TTC549 (cell line): ENCODE measurements around the gene PARP4.
"Not testable (repeated sequence)": the region's sequence is repeated elsewhere in the genome, so short reads cannot be mapped to it uniquely, and the experiment has no call there.

Experiments
- FAIRE-seq: peaks from 2 replicates; lab custom pipeline; 2012; peaks lifted over from hg19 to GRCh38; lab: Jason Lieb, UNC

Gene PARP4

GRCh38 chr13:24512197-24512907 is at the start of gene PARP4:
Gene PARP4 (minus strand): TSS chr13:24512778. CDS start chr13:24503776, 9,002 bp downstream.
- FAIRE-seq: no peak

GRCh38 chr13:24560579-24561187 is 48.1 kb upstream of the PARP4 start:
- not testable (repeated sequence) for FAIRE-seq

DNA sequence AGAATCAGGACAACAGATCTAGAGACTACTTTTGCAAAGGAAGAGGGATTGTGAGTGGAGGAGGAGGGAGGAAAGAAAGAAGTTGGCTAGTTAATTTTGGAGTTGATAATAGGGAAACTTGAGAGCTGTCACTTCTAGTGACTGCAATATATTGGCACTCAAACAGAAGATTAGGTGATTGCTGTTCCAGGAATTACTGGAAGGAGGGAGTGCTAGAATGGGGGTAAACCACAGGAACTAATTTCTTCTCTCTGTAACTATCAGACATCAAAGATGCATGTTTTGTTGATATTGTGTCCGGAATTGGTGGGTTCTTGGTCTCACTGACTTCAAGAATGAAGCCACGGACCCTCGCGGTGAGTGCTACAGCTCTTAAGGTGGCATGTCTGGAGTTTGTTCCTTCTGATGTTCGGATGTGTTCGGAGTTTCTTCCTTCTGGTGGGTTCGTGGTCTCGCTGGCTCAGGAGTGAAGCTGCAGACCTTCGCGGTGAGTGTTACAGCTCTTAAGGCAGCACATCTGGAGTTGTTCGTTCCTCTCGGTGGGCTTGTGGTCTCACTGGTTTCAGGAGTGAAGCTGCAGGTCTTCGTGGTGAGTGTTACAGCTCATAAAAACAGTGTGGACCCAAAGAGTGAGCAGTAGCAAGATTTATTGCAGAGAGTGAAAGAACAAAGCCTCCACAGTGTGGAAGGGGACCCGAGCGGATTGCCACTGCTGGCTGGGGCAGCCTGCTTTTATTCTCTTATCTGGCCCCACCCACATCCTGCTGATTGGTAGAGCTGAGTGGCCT is 47.0 kb upstream of the PARP4 start:
- not testable (repeated sequence) for FAIRE-seq

GRCh38 chr13:24557081-24557480 is 44.5 kb upstream of the PARP4 start:
- FAIRE-seq: no peak

DNA sequence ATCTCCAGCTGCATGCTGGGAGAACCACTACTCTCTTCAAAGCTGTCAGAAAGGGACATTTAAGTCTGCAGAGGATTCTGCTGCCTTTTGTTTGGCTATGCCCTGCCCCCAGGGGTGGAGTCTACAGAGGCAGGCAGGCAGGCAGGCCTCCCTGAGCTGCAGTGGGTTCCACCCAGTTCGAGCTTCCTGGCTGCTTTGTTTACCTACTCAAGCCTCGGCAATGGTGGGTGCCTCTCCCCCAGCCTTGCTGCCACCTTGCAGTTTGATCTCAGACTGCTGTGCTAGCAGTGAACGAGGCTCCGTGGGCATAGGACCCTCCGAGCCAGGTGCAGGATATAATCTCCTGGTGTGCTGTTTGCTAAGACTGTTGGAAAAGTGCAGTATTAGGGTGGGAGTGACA is 41.3 kb upstream of the PARP4 start:
- FAIRE-seq: not testable (repeated sequence)

DNA sequence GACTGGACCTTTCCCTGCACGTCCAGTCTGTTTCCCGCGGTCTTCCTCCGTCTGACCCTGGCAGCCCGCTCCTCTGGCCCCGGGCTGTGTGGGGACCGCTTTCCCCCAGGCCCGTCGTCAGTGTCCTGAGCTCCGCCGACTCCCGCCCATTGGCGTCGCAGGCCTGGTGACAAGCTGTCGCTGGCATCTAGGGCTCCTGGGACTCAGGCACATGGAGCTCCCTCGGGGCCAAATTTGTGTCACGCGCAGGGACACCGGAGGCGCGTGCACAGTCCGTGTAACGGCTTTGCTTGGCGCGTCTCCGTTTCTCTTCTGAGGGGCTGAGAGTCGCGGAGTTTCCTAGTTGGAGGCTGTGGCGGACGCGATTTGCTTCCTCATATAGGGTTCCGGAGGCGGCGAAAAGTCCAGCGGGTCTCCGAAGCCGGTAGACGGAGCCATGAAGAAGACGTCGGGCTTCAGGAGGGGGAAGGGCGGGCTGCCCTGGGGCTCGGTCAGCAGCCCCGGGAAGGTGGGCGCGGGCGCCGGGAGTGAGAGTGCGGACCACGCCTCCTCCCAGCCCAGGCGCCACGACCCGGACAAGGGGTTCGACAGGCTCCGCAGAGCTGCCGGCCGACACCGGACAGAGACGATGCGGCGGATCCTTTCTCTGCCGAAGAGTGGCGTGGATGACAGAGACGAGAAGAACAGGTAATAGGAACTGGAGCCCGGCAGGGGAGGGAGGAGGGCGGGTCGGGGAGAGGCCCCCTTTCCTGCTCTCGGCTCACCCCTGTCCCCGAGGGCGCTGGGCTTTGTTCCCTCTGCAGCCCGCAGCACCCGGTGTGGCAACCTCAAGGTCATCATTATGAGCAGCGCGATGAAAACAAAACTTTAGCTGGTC is 29.1 kb upstream of the PARP4 start:
- not testable (repeated sequence) for FAIRE-seq

GRCh38 chr13:24541127-24541475 is 28.5 kb upstream of the PARP4 start:
- no peak for FAIRE-seq

GRCh38 chr13:24540236-24541126 is 27.9 kb upstream of the PARP4 start:
- no peak for FAIRE-seq

GRCh38 chr13:24539500-24540165 is 27.1 kb upstream of the PARP4 start:
- no peak for FAIRE-seq

GRCh38 chr13:24529478-24529877 is 16.9 kb upstream of the PARP4 start:
- FAIRE-seq: no peak

DNA sequence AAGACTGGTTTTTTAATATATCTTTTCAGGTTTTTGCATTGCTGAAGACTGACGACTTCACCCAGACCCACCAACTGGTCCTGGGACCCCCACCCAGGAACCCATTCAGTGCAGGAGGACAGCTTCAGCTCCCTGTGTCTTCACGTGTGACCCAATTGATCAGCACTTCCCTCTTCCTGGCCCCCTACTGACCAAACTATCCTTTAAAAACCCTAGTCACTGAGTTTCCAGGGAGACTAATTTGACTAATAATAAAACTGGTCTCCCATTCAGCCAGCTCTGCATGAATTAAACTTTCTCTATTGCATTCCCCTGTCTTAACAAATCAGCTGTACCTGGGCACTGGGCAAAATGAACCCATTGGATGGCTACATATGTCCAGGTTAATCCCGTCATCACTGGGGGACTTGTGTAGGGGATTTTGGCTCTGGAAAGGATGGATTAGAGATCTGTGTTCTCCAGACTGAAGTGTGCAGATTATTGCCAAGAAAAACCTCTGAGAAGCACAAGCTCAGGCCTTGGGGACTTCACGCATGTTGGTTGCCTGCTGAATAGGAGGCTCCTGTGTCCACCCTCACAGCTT is 16.3 kb upstream of the PARP4 start:
- no peak for FAIRE-seq

DNA sequence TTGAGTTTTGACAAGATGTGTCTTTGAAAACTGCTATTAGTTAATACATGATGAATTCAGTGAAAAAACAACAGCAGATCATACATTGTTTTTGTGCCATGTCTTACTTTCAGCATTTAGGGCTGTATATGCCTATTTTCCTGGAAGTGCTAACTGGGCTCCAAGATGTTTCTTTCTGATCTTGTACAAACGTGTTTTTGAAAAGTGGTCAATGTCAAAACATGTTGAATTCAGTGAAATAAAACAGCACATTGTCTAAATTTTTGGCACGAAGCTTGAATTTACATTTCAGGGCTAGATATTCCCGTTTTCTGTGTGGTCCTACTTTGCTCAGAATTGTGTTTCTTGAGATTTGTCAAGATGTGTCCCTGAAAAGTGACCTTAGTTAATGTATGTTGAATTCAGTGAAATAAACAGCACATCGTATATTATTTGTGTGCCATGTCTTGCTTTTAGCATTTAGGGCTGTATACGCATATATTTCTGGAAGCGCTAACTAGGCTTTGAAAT is 14.7 kb upstream of the PARP4 start:
- no peak for FAIRE-seq

DNA sequence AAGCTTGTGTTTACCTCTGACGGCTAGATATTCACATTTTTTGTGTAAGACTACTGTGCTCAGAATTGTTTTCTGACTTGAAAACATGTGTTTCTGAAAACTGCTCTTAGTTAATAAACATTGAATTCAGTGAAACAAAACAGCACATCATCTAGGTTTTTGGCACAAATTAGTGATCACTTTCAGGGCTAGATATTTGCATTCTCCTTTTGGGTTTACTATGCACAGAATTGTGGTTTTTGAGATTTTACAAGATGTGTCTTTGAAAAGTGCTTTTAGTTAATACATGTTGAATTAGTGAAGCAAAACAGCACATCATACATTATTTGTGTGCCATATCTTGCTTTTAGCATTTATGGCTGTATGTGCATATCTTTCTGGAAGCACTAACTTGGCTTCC is 8.2 kb upstream of the PARP4 start:
- FAIRE-seq: no peak

- FAIRE-seq: no peak
Measured at GRCh38 chr13:24516919-24517318, 4.3 kb upstream of the PARP4 start.

DNA sequence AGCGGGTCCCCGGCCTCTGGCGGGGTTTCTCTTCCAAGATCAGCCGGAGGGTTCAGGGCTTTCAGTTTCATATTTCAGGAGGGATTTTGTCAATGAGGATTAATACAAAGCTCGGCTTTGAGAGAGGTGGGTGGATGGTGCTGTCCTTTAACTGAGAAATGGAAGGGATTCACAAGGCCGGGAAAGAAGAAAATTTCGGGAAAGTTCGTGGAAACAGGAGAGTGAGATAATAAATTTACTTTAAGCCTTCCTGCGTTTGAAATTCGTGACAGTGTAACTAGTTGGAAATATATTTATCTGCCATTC is 283 bp upstream of the PARP4 start:
- FAIRE-seq: no peak

DNA sequence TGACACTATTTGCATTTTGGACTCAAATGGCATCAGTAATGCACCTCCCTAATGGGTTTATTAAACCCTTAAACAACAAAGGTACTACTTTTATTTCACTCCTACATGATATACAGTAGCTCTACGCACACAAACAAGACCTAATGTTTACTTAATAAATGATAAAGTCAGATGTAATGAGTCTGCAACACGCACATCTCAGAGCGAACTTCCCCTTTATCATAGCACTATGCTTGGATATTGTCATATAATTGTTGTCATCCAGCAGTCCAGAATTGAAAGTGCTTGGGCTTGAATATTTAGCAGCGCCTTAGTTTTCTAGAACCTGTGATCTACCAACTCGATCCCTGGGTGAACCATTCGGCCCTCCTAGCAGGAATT is 772 bp downstream of the PARP4 start:
- no peak for FAIRE-seq

DNA sequence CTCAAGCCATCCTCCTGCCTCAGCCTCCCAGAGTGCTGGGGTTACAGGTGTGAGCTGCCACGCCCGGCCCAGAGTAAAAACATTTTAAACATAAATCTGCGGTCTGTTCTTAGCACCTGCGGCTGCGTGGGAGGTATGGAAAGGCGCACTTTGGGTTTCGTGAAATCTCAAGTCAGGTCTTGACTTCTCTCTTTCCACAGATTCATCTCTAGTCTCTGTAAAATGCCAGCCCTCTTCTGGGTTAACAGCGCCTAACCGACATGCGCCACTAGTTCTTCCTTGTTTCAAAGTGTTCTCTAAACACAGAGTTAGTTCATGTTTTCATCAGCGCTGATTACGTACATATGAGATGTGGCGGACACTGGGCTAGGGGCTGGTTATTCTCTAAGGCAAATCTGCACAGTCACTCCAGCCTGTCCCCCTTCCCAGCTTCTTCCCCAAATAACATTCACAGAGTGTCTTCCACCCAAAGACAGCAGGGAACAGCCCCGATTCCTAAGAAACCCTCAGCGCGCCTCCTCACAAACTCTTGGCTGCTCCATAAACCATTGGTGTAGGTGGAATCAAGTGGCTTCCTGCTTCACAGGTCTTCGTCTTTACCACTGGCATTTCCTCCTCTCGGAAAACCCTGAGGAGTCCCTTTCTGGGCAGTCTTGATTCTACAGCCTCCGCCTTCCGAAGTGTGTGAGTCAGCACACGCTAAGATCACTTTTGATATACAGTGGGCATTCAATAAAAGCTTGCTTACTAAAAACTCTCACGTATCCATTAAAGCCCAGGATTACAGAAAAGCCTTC is 1.4 kb downstream of the PARP4 start:
- FAIRE-seq: no peak

DNA sequence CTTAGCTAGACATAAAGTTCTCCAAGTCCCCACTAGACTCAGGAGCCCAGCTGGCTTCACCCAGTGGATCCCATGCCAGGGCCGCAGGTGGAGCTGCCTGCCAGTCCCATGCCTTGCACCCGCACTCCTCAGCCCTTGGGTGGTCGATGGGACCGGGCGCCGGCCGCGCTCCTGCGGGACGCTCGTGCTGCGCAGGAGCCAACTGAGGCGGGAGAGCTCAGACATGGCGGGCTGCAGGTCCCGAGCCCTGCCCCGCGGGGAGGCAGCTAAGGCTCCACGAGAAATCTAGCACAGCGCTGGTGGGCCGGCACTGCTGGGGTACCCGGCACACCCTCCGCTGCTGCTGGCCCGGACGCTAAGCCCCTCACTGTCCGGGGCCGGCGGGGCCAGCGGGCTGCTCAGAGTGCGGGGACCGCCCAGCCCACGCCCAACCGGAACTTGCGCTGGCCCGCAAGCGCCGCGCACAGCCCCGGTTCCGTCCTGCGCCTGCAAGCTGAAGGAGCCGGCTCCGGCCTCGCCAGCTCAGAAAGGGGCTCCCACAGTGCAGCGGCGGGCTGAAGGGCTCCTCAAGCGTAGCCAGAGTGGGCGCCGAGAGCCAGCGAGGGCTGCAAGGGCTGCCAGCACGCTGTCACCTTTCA is 5.8 kb downstream of the PARP4 start:
- no peak for FAIRE-seq

DNA sequence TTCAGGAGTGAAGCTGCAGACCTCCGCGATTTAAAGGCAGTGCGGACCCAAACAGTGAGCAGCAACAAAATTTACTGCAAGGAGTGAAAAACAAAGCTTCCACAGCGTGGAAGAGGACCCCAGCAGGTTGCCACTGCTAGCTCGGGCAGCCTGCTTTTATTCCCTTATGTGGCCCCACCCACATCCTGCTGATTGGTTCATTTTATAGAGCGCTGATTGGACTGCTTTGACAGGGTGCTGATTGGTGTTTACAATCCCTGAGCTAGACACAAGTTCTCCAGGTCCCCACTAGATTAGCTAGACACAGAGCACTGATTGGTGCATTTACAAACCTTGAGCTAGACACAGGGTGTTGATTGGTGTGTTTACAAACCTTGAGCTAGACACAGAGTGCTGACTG is 6.3 kb downstream of the PARP4 start:
- not testable (repeated sequence) for FAIRE-seq
